H1 (cell line): ENCODE results near the gene RNF212. TPM values are rescaled to one million over a fixed set of nuclear protein-coding genes. Genes with fewer than 3 reads are reported as not detected.

ENCODE experiments used
- CHD7 ChIP-seq: fragments of 300-600 bp; sonication (generic); IDR thresholded peaks from 2 replicates; pipeline ENCODE4 v1.7.1; 2012; ENCODE audit warnings: low read length, moderate library complexity, mild to moderate bottlenecking, inconsistent platforms; ENCODE audit not compliant: insufficient replicate concordance
- NANOG ChIP-seq: IDR thresholded peaks from 2 replicates; pipeline ENCODE4 v1.6.1; 2011; ENCODE audit warnings: low read length, low read depth, mild to moderate bottlenecking, inconsistent platforms; ENCODE audit not compliant: insufficient read depth, poor library complexity, severe bottlenecking
- SRF ChIP-seq: IDR thresholded peaks from 2 replicates; pipeline ENCODE4 v1.6.1; 2011; ENCODE audit warnings: mild to moderate bottlenecking, low read depth, low read length, moderate library complexity
- polyA plus RNA-seq, 7 experiments: library from polyadenylated mRNA; depleted of rRNA in 3 of 7; stranded (reverse) in 5 of 7; unstranded in 2 of 7; fragments of >200 nt in 5 of 7; fragments of 200-250 nt in 2 of 7; gene quantifications; 1 replicate in 5 of 7; 2 replicates in 1 of 7; 4 replicates in 1 of 7; pipeline versions ENCODE4 v1.2.1 to v1.2.3, GENCODE V29; 2011 to 2013; ENCODE audit warnings: missing spikeins in 2 of 7, mixed read lengths in 2 of 7
- total RNA-seq: library from RNA; stranded (reverse); fragmentation: NEBNext Ultra II Directional; extraction: Animal tissue kit (Norgen Biotek cat#: 25700); gene quantifications from 2 replicates; pipeline ENCODE4 v1.2.1, GENCODE V29; 2021

Gene RNF212
- total and polyA plus RNA-seq, 2 of the 8 experiments (the other 6 are each of a cell fraction or from before 2014, with no cell fraction given) = 3.4 to 5.4 TPM

- TF ChIP-seq NANOG (no peak), SRF (no peak), CHD7 (no peak)
- TF ChIP-seq, all 59 proteins: peak for 0
Observed at GRCh38 chr4:1047976-1048772, 65.2 kb downstream of the RNF212 start (continued).
